ENCODE results near the gene ZNF556.

Gene ZNF556

DNA sequence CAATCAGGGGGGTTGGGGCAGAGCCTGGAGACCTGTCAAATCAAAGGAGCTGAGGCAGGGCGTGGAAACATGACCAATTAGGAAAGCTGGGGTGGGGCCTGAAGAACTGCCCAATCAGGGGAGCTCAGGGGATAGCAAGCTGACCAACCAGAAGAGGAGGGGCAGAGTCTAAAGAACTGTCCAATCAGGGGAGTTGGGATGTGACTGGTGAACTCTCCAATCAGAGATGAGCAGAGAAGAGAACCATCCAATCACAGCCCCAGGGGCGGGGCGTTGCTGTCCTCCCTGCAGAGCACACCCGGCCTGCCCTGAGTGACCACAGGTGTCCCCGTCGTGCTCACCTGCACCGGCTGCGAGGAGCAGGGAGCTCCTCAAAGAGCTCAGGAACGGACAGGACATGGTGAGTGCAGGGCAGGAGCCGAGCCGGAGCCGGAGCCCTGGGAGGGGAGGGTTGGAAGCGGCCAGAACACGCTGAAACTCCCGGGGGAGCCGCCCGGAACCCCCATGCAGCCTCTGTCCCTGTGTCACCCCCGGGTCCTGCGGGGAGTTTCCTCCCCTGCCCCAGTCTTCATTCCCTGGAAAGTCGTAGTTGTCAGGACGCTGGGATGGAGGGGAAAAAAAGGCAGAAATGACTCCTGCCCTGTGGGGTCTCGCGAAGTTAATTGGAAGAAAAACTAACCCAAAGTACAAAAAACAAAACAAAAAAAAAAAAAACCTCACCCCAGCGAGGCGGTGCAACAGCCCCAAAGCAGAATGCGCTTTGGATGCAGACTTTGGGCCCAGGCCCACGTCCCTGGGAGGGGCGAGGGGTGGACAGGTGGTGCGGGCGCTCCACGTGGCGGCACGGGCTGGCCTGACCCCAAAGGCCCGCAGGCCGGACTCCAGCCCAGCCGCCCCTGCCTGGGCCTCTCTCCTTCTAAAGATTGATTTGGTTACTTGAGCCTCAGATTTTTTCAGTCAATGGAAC is at the start of gene ZNF556:
Gene ZNF556, plus strand, starts transcription at position 311 of the 967 bp plus-strand sequence. Its CDS starts 87 bp downstream, at position 398.
- DNase-seq (ENCODE audit: low read depth, low spot score), result no peak
- no peak within 1 kb of the TSS for H3K27ac ChIP-seq

- peak within 1 kb of the TSS; percentile 45 for H3K27ac ChIP-seq
- peak; percentile 73 for DNase-seq (ENCODE audit: low read depth, low spot score)
Measured at GRCh38 chr19:2819540-2820111, 47.5 kb upstream of the ZNF556 start, which contains the start of gene ZNF554. ZNF554 (plus strand) TSS chr19:2819868; CDS start chr19:2820072, 204 bp downstream.

- no peak overlapping the region for H3K27ac ChIP-seq
- DNase-seq (ENCODE audit: low read depth, low spot score), result no peak
Measured at GRCh38 chr19:2820112-2820702, 46.9 kb upstream of the ZNF556 start.

- H3K27ac ChIP-seq, result no peak overlapping the region
Measured at GRCh38 chr19:2822846-2823245, 44.3 kb upstream of the ZNF556 start.

GRCh38 chr19:2823646-2824045 is 43.5 kb upstream of the ZNF556 start:
- DNase-seq (ENCODE audit: low read depth, low spot score), result no peak
- no peak overlapping the region for H3K27ac ChIP-seq

More at GRCh38 chr19:2822846-2823245, 44.3 kb upstream of the ZNF556 start:
- no peak for DNase-seq (ENCODE audit: low read depth, low spot score)

GRCh38 chr19:2824129-2824528 is 43.0 kb upstream of the ZNF556 start:
- H3K27ac ChIP-seq, result no peak overlapping the region

DNA sequence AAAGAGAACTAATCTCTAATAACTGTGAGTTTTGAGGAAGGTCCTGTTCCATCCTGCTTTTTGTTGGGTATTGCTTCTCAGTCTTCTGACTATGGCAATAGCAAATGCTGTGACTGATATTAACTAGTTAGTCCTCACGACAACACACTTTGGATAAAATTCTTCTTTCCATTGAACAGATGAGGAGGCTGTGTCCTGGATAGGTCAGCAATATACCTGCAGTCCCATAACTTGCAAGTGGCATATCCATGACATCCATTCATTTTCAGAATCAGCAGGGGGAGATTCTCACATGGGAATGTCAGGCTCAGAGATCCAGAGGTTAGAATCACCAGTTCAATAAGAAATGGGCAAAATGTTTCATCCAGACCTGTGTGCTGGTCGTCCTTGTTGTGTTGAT is 40.1 kb upstream of the ZNF556 start:
- DNase-seq (ENCODE audit: low read depth, low spot score), result no peak
- H3K27ac ChIP-seq, result no peak overlapping the region

More at GRCh38 chr19:2824129-2824528, 43.0 kb upstream of the ZNF556 start:
- DNase-seq (ENCODE audit: low read depth, low spot score), result no peak

DNA sequence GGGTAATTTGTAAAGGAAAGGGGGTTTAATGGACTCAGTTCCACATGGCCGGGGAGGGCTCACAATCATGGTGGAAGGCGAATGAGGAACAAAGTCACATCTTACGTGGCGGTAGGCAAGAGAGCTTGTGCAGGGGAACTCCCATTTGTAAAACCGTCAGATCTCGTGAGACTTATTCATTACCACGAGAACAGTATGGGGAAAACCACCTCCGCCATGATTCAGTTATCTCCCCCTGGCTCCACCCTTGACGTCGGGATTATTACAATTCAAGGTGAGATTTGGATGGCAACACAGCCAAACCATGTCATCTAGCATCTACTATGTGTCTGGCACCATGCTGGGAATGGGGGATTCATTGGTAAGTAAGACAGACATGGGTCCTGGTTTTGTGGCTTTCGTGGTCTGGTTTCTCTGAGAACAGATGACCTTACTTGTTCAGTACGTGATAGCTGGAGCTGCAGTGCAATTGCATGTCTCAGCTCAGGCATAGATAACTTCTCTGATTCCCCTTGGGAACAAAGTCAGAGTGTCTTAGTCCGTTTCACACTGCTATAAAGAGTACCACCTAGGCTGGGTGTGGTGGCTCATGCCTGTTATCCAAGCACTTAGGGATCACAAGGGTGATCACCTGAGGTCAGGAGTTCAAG is 39.2 kb upstream of the ZNF556 start:
- no peak overlapping the region for H3K27ac ChIP-seq
- no peak for DNase-seq (ENCODE audit: low read depth, low spot score)

GRCh38 chr19:2834294-2834871 is 32.8 kb upstream of the ZNF556 start:
- H3K27ac ChIP-seq, result no peak overlapping the region
- DNase-seq (ENCODE audit: low read depth, low spot score), result no peak

DNA sequence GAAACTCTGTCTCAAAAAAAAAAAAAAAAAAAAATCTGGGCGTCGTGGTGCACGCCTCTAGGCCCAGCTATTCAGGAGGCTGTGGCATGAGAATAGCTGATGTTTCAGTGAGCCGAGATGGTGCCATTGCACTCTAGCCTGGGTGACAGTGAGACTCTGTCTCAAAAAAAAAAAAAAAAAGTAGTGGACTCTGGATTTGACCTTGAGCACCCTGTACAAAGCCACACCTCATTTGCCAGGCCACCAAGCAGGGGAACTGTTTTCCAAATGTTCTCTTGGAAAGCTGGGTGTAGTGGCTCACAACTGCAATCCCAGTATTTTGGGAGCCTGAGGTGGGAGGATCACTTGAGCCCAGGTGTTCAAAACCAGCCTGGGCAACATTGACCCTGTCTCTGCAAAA is 29.7 kb upstream of the ZNF556 start:
- no peak overlapping the region for H3K27ac ChIP-seq
- DNase-seq (ENCODE audit: low read depth, low spot score), result no peak

GRCh38 chr19:2840794-2841791 is 26.0 kb upstream of the ZNF556 start, which contains the start of gene ZNF555:
ZNF555 (plus strand) TSS chr19:2841475; CDS start chr19:2841573, 98 bp downstream.
- peak; percentile 93 for DNase-seq (ENCODE audit: low read depth, low spot score)
- peak within 1 kb of the TSS; percentile 50 for H3K27ac ChIP-seq

GRCh38 chr19:2841855-2842574 is 25.1 kb upstream of the ZNF556 start:
- no peak overlapping the region for H3K27ac ChIP-seq
- DNase-seq (ENCODE audit: low read depth, low spot score), result no peak

DNA sequence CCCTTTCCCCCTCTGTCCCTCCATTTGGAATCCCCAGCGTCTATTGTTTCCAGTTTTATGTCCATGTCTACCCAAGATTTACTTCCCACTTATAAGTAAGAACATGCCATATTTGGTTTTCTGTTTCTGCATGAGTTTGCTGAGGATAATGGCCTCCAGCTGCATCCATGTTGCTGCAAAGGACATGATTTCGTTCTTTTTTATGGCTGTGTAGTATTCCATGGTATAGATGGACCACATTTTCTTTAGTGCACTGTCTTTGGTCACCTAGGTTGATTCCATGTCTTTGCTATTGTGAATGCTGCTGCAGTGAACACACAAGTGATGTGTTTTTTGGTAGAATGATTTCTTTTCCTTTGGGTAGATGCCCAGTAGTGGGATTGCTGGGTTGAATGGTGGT is 22.0 kb upstream of the ZNF556 start:
- no peak overlapping the region for H3K27ac ChIP-seq
- no peak for DNase-seq (ENCODE audit: low read depth, low spot score)

DNA sequence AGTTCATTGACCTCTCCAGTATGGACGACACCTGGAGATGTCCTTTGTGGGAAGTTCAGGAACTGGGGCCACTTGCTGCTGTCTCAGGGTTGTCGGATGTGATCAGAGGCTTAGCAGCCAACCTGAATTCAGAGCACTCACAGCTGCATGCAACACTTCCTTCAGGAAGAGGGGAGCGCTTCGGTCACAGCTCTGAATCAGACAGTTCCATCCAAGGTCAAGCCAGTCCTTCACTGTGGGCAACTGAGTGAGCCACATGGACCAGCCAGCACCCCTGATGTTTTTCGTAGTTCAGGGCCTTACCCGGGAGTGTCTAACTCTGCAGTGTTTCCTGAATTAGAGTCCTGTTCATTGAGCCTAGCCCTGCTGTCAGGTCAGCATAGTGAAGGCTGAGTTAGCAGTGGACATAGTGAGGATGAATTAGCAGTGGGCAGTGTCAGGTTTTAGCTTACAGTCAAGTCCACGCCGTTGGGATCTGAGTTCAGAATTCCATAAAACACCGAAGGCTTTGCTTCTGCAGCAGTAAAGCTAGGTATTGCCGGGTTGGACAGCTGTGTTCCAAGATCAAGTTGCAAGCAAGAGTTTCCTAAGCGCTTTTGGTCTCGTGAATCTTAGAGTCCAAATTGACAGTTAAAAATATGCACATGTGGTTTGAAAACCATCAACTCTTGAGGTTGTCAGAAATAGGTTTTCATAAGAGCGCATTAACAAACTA is 20.8 kb upstream of the ZNF556 start:
- H3K27ac ChIP-seq, result no peak overlapping the region
- no peak for DNase-seq (ENCODE audit: low read depth, low spot score)

- H3K27ac ChIP-seq, result no peak overlapping the region
- no peak for DNase-seq (ENCODE audit: low read depth, low spot score)
Measured at GRCh38 chr19:2847507-2847906, 19.6 kb upstream of the ZNF556 start.

- no peak overlapping the region for H3K27ac ChIP-seq
- no peak for DNase-seq (ENCODE audit: low read depth, low spot score)
Measured at GRCh38 chr19:2848616-2849015, 18.5 kb upstream of the ZNF556 start.

DNA sequence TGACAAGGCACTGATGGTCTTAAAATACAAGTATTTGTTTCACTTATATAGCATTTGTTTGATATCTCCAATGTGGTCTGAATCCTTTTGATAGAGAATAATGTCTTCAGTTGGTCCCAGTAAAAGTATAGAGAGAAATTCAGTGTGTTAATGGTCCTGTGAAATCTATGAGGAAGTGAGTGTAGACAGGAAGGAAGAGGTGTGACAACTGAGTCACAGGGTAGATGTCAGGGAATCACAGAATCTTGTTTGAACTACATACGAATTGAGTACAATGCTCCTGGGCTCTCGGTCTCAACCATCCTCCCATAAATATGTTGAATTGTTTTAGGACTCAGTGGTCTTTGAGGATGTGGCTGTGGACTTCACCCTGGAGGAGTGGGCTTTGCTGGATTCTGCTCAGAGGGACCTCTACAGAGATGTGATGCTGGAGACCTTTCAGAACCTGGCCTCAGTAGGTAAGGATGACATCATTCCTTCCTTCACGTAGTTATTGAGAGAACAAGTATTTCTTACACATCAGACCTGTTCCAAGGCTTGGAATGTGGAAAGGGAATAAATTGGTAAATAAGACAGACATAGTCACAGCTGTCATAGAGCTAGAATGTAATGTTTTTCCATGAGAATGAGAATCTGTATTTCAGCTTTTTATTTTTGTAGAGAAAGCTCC is 16.7 kb upstream of the ZNF556 start:
- no peak overlapping the region for H3K27ac ChIP-seq
- no peak for DNase-seq (ENCODE audit: low read depth, low spot score)
